B cell (primary cell): ENCODE measurements around the gene OLIG2. TPM values are rescaled to one million over a fixed set of nuclear protein-coding genes. Genes with fewer than 3 reads are reported as not detected.

ENCODE experiments used
- ATAC-seq: fragments of 200-7000 bp; cut with Tn5 transposase; one replicate; pipeline ENCODE4 v1.10.0; 2021; ENCODE audit warnings: low read depth, mild to moderate bottlenecking, moderate number of reproducible peaks, moderate library complexity
- CTCF ChIA-PET: fragments of 350-600 bp; sonication (Branson Sonifier 250); formaldehyde crosslinking; loops from one replicate; lab custom pipeline; 2021; ENCODE audit warnings: antibody characterized with exemption, inconsistent platforms; lab: Charles Lee
- POLR2A ChIA-PET: fragments of 350-600 bp; sonication (Branson Sonifier 250); formaldehyde crosslinking; loops from one replicate; lab custom pipeline; 2021; ENCODE audit warnings: antibody characterized with exemption; lab: Charles Lee
- DNase-seq: peaks from one replicate; pipeline ENCODE4 v3.0.0; 2013
- H2AFZ ChIP-seq: 2 replicates; pipeline ENCODE4 v1.6.1; 2012; ENCODE audit warnings: mild to moderate bottlenecking, low read depth, low read length; ENCODE audit not compliant: insufficient read depth, poor library complexity, severe bottlenecking
- H3K27ac ChIP-seq, 2 donors: 1 replicate in 1 of 2; 2 replicates in 1 of 2; pipeline ENCODE4 v1.5.1; 2012 to 2013; ENCODE audit warnings: low read length in 2 of 2, mild to moderate bottlenecking in 2 of 2, moderate library complexity in 1 of 2
- H3K27me3 ChIP-seq, 4 experiments: fragments of 200-600 bp in 1 of 4; sonication (generic) in 1 of 4; replicated peaks in 1 of 4; 1 replicate in 2 of 4; 2 replicates in 2 of 4; pipeline versions ENCODE4 v1.6.1 to v1.7.0; 2013 to 2016; ENCODE audit warnings: low read length in 3 of 4, mild to moderate bottlenecking in 2 of 4, mixed read lengths in 1 of 4, moderate library complexity in 1 of 4; ENCODE audit not compliant: insufficient read depth in 4 of 4, control insufficient read depth in 3 of 4; ENCODE audit errors: control extremely low read depth in 1 of 4
- H3K36me3 ChIP-seq, 2 experiments: replicated peaks in 1 of 2; 1 replicate in 1 of 2; 2 replicates in 1 of 2; pipeline versions ENCODE4 v1.6.1 to v1.7.1; 2013; ENCODE audit warnings: low read length in 1 of 2; ENCODE audit not compliant: insufficient read depth in 2 of 2, control insufficient read depth in 1 of 2; ENCODE audit errors: control extremely low read depth in 1 of 2, extremely low read depth in 1 of 2
- H3K4me1 ChIP-seq, 2 donors: fragments of 200-600 bp in 1 of 2; sonication (generic) in 1 of 2; 1 replicate in 1 of 2; 2 replicates in 1 of 2; pipeline versions ENCODE4 v1.5.1 to v1.6.1; 2013 to 2017; ENCODE audit warnings: low read length in 2 of 2; ENCODE audit not compliant: control insufficient read depth in 2 of 2, insufficient read depth in 2 of 2
- H3K4me2 ChIP-seq: replicated peaks from 2 replicates; pipeline ENCODE3; 2012; ENCODE audit warnings: mild to moderate bottlenecking, low read depth, low read length; ENCODE audit not compliant: poor library complexity, severe bottlenecking
- H3K4me3 ChIP-seq, 5 experiments: fragments of 200-600 bp in 1 of 5; sonication (generic) in 1 of 5; 1 replicate in 3 of 5; 2 replicates in 2 of 5; pipeline versions ENCODE4 v1.5.1 to v1.7.0; 2011 to 2016; ENCODE audit warnings: low read length in 4 of 5, mild to moderate bottlenecking in 4 of 5, low read depth in 2 of 5, control low read depth in 1 of 5, moderate library complexity in 1 of 5; ENCODE audit not compliant: insufficient read depth in 1 of 5; ENCODE audit errors: control extremely low read depth in 1 of 5, extremely low read depth in 1 of 5
- H3K79me2 ChIP-seq: fragments of 200-600 bp; sonication (generic); one replicate; pipeline ENCODE4 v1.6.0; 2016; ENCODE audit warnings: low read length; ENCODE audit not compliant: control insufficient read depth, insufficient read depth
- H3K9ac ChIP-seq: fragments of 200-600 bp; sonication (generic); 2 replicates; pipeline ENCODE4 v1.6.1; 2017; ENCODE audit warnings: mild to moderate bottlenecking, low read length, moderate library complexity
- H3K9me3 ChIP-seq, 3 donors: one replicate each; pipeline versions ENCODE4 v1.6.1 to v1.7.1; 2013; ENCODE audit warnings: low read length in 2 of 3; ENCODE audit not compliant: control insufficient read depth in 2 of 3, insufficient read depth in 1 of 3; ENCODE audit errors: control extremely low read depth in 1 of 3
- H4K20me1 ChIP-seq: 2 replicates; pipeline ENCODE4 v1.6.0; 2012; ENCODE audit warnings: mild to moderate bottlenecking, low read length; ENCODE audit not compliant: insufficient read depth, control insufficient read depth, poor library complexity, severe bottlenecking
- H3K27ac Mint-ChIP-seq: one replicate; pipeline ENCODE4 v1.8.0; 2021; ENCODE audit warnings: mixed read lengths
- H3K27me3 Mint-ChIP-seq: one replicate; pipeline ENCODE4 v1.8.0; 2021; ENCODE audit warnings: mixed read lengths
- H3K4me1 Mint-ChIP-seq: one replicate; pipeline ENCODE4 v1.8.0; 2021; ENCODE audit warnings: mixed read lengths
- H3K4me3 Mint-ChIP-seq: one replicate; pipeline ENCODE4 v1.8.0; 2021; ENCODE audit warnings: mixed read lengths
- H3K9me3 Mint-ChIP-seq: one replicate; pipeline ENCODE4 v1.8.0; 2022; ENCODE audit warnings: mixed read lengths; ENCODE audit not compliant: insufficient read depth
- CTCF ChIP-seq: fragments of 200-600 bp; IDR thresholded peaks from one replicate; pipeline ENCODE4 v1.8.0; 2022; ENCODE audit warnings: antibody characterized with exemption, mild to moderate bottlenecking
- EZH2 ChIP-seq: IDR thresholded peaks from 2 replicates; pipeline ENCODE4 v1.6.1; 2012; ENCODE audit warnings: borderline replicate concordance, low read depth, mild to moderate bottlenecking, moderate library complexity, low read length; ENCODE audit not compliant: insufficient read depth, poor library complexity, severe bottlenecking
- WGBS: methylation state at CpG from one replicate; pipeline ENCODE4 v1.1.5; 2013; ENCODE audit warnings: missing lambda C conversion rate; ENCODE audit not compliant: insufficient coverage; 5-methylcytosine and 5-hydroxymethylcytosine counted together
- intact Hi-C: fragments of 100-400 bp; cut with micrococcal nuclease; formaldehyde crosslinking; loops from one replicate; pipeline ENCODE4 v1.10.0; 2022
- polyA plus RNA-seq: library from polyadenylated mRNA; depleted of rRNA; stranded (reverse); fragments of >200 nt; gene quantifications from 2 replicates; pipeline ENCODE4 v1.2.3, GENCODE V29; 2012
- total RNA-seq, 2 donors: library from RNA; stranded (reverse); fragments of 120-200 nt in 1 of 2; gene quantifications; 1 replicate in 1 of 2; 2 replicates in 1 of 2; pipeline versions ENCODE4 v1.2.3 to v1.2.4, GENCODE V29; 2013 to 2022

Gene OLIG2
- total and polyA plus RNA-seq, 2 donors (not counting 1 experiment from before 2014, with no cell fraction given) = not detected

- intact Hi-C loops = no loop called here
- H3K36me3 ChIP-seq = no peaks in the 10 kb centered on the region
- Mint-ChIP-seq H3K4me3 (no peak overlapping the region), H3K27ac (no peak overlapping the region), H3K4me1 (no peaks in the 10 kb centered on the region), H3K9me3 (no peaks in the 10 kb centered on the region), H3K27me3 (peaks cover 41% of the 10 kb centered on the region)
- H4K20me1 ChIP-seq = no peaks in the 10 kb centered on the region
- DNase-seq (no peak), ATAC-seq (no peak)
- H3K4me2 ChIP-seq = no peak overlapping the region
- WGBS = 79% methylated on average over 2 of the region's 5 CpGs
- H3K27me3 ChIP-seq = peaks cover 0 to 23% (median 0%) of the 10 kb centered on the region in 4 experiments
- ChIA-PET POLR2A (no interaction called here), CTCF (no interaction called here)
- no peak overlapping the region for H3K4me3 ChIP-seq
- H3K9me3 ChIP-seq = no peaks in the 10 kb centered on the region
- H2AFZ ChIP-seq = no peak overlapping the region
- no peak overlapping the region for H3K9ac ChIP-seq
- H3K27ac ChIP-seq = no peak overlapping the region
- TF ChIP-seq CTCF (no peak), EZH2 (no peak)
- H3K4me1 ChIP-seq = no peaks in the 10 kb centered on the region
- H3K79me2 ChIP-seq = no peaks in the 10 kb centered on the region
Measured at GRCh38 chr21:32977216-32977615, 48.5 kb upstream of the OLIG2 start.

- H3K4me1 Mint-ChIP-seq = no peaks in the 10 kb centered on the region
- H3K4me3 Mint-ChIP-seq = no peak overlapping the region
- H3K9me3 ChIP-seq = no peaks in the 10 kb centered on the region
- H4K20me1 ChIP-seq = no peaks in the 10 kb centered on the region
- H3K4me2 ChIP-seq = no peak overlapping the region
- ChIA-PET POLR2A (no interaction called here), CTCF (no interaction called here)
- no peaks in the 10 kb centered on the region for H3K79me2 ChIP-seq
- no peaks in the 10 kb centered on the region for H3K4me1 ChIP-seq
- intact Hi-C loops = no loop called here
- H3K9me3 Mint-ChIP-seq = no peaks in the 10 kb centered on the region
- H3K27ac Mint-ChIP-seq = no peak overlapping the region
- TF ChIP-seq CTCF (no peak), EZH2 (no peak)
- no peak for DNase-seq
- no peak overlapping the region for H3K4me3 ChIP-seq
- no peaks in the 10 kb centered on the region for H3K36me3 ChIP-seq
- H3K27ac ChIP-seq = no peak overlapping the region
- 94% methylated on average over 28 of the region's 39 CpGs for WGBS
- no peak for ATAC-seq
- H2AFZ ChIP-seq = no peak overlapping the region
- H3K27me3 ChIP-seq = peaks cover 0 to 26% (median 1%) of the 10 kb centered on the region in 4 experiments
- H3K27me3 Mint-ChIP-seq = peaks cover 39% of the 10 kb centered on the region
- no peak overlapping the region for H3K9ac ChIP-seq
Measured at GRCh38 chr21:32978331-32979270, 47.1 kb upstream of the OLIG2 start.
